ENCODE measurements around the gene PTHLH.

The PTHLH gene

GRCh38 chr12:27981874-27982273 lies 9.3 kb upstream of the PTHLH start:
- in situ Hi-C loops (cut with HindIII; ENCODE audit: low sequenced_read_pairs): no loop called here
- H3K4me3 ChIP-seq (ENCODE audit: low read depth, low read length): no peak overlapping the region
- no peak for DNase-seq (ENCODE audit: low read depth)
- no peak for TF ChIP-seq CTCF (IDR thresholded peaks at IDR 0.05; ENCODE audit: low read depth, low read length, missing control alignments)

- no peak for TF ChIP-seq CTCF (IDR thresholded peaks at IDR 0.05; ENCODE audit: low read depth, low read length, missing control alignments)
- in situ Hi-C loops (cut with HindIII; ENCODE audit: low sequenced_read_pairs): no loop called here
- DNase-seq (ENCODE audit: low read depth): no peak
- no peak overlapping the region for H3K4me3 ChIP-seq (ENCODE audit: low read depth, low read length)
These were observed 6.6 kb upstream of the PTHLH start for GRCh38 chr12:27979145-27979544.

DNA sequence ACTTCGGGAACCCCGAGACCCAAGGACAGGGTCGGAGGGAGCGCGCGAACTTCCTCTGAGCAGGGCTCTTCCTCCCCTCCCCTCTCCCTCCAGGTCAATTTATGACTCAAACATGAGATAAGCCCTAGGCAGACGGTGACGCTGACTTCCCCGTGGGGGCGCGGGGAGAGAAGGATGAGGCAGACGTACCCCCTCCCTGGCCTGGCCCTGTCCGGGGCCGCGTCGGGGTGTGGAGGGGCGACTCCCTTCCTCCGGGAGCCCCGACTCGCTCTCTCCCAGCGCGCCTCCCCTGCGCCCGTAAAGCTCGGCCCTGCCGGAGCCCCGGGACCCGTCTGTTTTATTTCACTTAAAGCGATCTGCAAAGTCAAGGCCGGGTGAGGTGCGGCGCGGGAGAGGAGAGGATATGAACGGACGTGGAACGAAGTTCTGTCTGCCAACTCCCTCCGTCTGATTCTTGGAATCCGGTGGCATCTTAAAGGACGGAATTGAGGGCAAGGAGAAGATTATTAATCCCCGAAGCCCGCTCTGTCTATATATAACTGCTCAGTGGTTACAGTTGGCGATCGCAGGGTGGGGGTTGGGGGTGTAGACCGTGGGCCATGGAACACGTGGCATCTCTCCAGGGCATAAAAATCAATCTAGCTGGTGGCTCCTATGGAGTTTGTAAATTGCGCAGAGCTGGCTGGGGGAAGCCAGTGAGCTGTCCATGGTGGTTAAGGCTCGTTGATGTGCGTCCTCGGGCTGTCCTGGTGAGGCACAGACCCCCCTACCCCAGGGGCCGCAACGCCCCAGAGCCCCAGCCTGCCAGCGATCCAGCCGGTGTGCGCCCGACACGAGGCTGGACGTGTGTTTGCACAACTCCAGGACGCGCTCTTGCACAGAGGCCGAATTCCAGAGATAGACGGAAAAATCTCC lies 2.9 kb upstream of the PTHLH start:
- no peak for TF ChIP-seq CTCF (IDR thresholded peaks at IDR 0.05; ENCODE audit: low read depth, low read length, missing control alignments)
- peak overlapping the region; percentile 38 for H3K4me3 ChIP-seq (ENCODE audit: low read depth, low read length)
- no peak for DNase-seq (ENCODE audit: low read depth)
- in situ Hi-C loops (cut with HindIII; ENCODE audit: low sequenced_read_pairs): no loop called here

- peak overlapping the region; percentile 38 for H3K4me3 ChIP-seq (ENCODE audit: low read depth, low read length)
- in situ Hi-C loops (cut with HindIII; ENCODE audit: low sequenced_read_pairs): no loop called here
- no peak for TF ChIP-seq CTCF (IDR thresholded peaks at IDR 0.05; ENCODE audit: low read depth, low read length, missing control alignments)
- no peak for DNase-seq (ENCODE audit: low read depth)
These were observed 2.2 kb upstream of the PTHLH start for GRCh38 chr12:27974735-27975221.

- DNase-seq (ENCODE audit: low read depth): no peak
- in situ Hi-C loops (cut with HindIII; ENCODE audit: low sequenced_read_pairs): no loop called here
- no peak for TF ChIP-seq CTCF (IDR thresholded peaks at IDR 0.05; ENCODE audit: low read depth, low read length, missing control alignments)
- H3K4me3 ChIP-seq (ENCODE audit: low read depth, low read length): no peak overlapping the region
These were observed 956 bp upstream of the PTHLH start for GRCh38 chr12:27973487-27973890.

DNA sequence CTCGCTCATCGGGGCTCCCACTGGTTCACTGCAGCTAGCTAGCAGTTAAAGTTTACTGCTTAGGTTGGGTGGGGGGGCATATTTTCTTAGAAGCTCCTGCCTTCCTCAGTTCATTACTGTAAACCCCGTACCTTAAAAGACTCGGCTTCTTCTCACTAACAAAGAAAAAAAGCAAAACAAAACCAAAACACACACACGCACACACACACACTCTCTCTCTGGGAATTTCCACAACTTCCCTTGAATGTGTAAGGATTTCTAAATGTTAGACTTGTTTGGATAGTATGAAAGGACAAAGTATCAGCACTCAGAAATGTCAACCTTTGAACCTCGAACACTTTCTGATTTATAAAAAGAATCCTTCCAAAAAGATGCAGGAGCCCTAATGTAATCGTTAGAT lies 927 bp downstream of the PTHLH start:
- H3K4me3 ChIP-seq (ENCODE audit: low read depth, low read length): no peak overlapping the region
- no peak for DNase-seq (ENCODE audit: low read depth)
- in situ Hi-C loops (cut with HindIII; ENCODE audit: low sequenced_read_pairs): no loop called here
- no peak for TF ChIP-seq CTCF (IDR thresholded peaks at IDR 0.05; ENCODE audit: low read depth, low read length, missing control alignments)
